RPMI7951 (cell line): ENCODE results near the gene C11orf24. TPM values are rescaled to one million over a fixed set of nuclear protein-coding genes. Genes with fewer than 3 reads are reported as not detected.
A peak's percentile ranks its signal among the peaks of the same experiment; 100 is the strongest.
"Not testable (repeated sequence)": the region's sequence is repeated elsewhere in the genome, so short reads cannot be mapped to it uniquely, and the experiment has no call there.

ENCODE experiments used
- DNase-seq: peaks from one replicate; pipeline ENCODE4 v3.0.0-alpha.2; 2012; ENCODE audit warnings: low read depth
- total RNA-seq: library from RNA; depleted of rRNA; stranded (reverse); fragments of >200 nt; shearing (Covaris generic); gene quantifications from 2 replicates; pipeline ENCODE4 v1.2.3, GENCODE V29; 2014

The C11orf24 gene
- total RNA-seq, 1 experiment from 2014 or later = 69.1 TPM

DNA sequence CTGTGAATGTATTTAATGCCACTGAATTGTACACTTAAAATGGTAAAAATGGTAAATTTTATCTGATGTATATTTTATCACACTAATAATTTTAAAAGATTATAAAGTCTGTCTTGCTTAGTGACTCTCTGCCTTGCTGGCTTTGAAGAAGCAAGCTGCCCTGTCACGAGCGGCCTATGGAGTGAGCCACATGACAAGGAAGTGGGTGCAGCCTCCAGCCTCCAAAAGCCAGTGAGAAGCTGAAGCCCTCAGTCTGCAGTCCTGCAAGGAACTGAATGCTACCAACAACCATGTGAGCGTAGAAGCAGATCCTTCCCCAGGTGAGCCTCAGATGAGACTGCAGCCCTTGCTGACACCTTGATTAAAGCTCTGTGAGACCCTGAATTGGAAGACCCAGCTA is 20.0 kb downstream of the C11orf24 start:
- no peak for DNase-seq

DNA sequence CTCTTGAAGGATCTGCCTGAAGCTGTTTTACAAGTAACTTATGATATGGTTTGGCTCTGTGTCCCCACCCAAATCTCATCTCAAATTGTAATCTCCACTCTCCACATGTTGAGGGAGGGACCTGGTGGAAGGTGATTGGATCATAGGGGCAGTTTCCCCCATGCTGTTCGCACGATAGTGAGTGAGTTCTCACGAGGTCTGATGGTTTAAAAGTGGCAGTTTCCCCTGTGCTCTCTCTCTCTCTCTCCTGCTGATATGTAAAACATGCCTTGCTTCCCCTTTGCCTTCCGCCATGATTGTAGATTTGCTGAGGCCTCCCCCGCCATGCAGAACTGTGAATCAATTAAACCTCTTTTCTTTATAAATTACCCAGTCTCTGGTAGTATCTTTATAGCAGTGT is 26.9 kb downstream of the C11orf24 start:
- DNase-seq = not testable (repeated sequence)

DNA sequence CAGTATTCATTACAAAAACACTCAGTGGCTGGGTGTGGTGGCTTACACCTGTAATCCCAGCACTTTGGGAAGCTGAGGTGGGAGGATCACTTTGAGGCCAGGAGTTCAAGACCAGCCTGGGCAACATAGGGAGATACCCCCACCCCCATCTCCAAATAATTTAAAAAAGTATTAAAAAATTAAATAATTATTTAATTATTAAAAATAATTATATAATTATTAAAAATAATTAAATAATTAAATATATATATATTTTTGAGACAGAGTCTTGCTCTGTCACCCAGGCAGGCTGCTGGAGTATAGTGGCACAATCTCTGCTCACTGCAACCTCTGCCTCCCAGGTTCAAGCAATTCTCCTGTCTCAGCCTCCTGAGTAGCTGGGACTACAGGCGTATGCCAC is 27.9 kb downstream of the C11orf24 start:
- not testable (repeated sequence) for DNase-seq

DNA sequence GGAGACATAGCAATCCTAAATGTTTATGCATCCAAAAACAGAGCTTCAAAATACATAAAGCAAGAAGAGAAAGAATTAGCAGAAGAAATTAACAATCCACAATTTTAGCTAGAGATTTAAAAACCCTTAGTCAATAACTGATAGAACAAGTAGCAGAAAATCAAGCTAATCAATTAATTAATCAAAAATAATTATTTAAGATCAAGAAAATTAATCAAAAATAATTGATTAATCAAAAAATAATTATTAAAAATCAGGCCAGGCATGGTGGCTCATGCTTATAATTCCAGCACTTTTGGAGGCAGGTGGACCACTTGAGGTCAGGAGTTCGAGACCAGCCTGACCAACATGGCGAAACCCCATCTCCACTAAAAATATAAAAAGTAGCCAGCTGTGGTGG is 29.2 kb downstream of the C11orf24 start:
- no peak for DNase-seq

DNA sequence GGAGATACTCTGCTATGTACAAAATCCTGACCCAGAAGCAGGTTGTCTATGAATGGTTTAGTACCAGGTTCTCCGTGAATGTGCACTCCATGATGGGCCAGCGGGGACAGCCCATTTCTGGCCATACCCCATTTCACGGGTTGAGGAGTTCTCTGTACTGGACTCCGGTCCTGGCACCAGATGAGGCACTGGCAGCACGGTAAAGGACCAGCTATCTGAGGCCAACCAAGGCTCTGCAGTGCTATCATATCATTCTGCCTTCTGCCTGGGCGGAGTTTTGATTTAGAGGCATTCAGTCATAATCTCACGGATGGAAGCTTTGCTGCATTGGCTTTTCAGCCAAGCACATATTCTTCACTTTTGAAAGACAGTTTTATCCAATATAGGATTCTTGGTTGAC is 40.2 kb downstream of the C11orf24 start:
- DNase-seq = no peak

DNA sequence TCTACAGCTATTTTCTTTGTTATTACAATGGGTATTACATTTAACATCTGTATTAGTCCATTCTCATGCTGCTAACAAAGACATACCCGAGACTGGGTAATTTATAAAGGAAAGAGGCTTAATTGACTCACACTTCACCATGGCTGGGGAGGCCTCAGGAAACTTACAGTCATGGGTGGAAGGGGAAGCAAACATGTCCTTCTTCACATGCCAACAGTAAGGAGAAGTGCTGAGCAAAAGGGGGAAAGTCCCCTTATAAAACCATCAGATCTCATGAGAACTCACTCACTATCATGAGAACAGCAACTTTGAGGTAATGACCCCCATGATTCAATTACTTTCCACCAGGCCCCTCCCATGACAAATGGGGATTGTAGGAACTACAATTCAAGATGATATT is 42.2 kb downstream of the C11orf24 start:
- no peak for DNase-seq

DNA sequence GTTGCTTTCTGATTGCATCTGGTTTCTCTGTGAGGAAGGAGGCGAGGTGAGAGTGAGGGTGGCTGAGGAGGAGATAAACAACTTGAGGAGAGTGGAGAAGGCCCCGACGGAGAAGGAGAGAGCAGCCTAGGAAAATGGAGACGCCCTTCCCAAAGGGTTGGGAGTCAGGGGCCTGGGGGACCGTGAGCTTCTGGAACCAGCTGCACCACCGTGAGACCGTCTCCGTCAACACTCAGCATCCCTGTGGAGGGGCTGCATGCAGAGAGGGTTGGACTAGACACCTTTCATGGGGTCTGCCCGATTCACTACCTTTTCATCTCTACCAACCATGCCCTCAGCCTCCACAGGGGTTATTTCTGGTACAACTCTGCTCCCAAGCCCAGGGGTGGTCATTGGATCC is 45.4 kb downstream of the C11orf24 start:
- DNase-seq = no peak

DNA sequence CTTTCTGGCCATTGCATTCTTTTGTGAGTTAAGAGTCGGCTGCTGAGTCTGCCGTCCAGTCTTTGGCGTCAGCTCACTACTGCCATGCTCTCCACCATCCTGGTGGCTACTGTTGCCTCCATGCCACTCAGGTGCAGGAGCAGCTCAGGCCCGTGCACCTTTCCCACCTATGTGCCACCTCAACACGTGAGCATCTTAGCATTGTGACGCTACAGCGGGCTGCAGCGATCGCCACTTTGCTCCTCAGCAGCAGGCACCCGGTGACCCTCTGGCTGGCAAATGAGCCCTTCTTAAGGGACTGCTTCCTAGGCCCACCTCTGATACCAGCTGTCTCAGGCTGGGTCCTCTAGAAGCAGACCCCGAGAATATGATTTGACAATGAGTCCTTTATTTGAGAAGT is 47.2 kb downstream of the C11orf24 start:
- DNase-seq = no peak

DNA sequence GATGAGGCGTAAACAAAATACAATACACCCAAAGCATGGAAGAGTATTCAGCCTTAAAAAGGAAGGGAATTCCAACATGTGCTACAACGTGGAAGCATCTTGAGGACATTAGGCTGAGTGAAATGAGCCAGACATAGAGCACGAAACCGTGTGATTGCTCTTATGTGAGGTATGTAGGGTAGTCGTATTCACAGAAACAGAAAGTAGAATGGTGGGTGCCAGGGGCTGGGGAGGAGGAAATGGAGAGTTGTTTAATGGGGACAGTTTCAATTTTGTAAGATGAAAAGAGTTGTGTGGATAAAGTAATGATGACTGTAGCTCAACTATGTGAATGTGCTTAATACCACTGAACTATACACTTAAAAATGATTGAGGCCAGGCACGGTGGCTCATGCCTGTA is 48.5 kb downstream of the C11orf24 start:
- no peak for DNase-seq

DNA sequence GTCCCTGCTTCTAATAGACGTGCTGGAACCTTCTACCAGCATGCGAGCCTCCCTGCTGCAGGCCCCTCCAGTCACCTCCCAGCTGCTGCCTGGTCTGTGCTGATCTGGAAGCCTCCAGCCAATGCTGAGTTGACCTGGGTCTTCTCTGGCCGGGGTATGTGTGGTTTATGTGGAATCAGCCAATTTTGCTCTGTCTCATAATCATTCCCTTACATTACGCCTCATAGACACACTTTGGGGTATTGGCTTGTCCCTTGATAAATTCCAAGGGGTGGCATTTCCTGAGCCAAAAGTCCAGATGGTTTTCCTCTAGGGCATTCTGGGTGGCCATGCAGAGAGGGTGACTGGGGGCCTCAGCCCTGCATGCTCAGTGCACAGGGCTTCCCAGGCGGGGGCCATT is 50.4 kb downstream of the C11orf24 start:
- no peak for DNase-seq

DNA sequence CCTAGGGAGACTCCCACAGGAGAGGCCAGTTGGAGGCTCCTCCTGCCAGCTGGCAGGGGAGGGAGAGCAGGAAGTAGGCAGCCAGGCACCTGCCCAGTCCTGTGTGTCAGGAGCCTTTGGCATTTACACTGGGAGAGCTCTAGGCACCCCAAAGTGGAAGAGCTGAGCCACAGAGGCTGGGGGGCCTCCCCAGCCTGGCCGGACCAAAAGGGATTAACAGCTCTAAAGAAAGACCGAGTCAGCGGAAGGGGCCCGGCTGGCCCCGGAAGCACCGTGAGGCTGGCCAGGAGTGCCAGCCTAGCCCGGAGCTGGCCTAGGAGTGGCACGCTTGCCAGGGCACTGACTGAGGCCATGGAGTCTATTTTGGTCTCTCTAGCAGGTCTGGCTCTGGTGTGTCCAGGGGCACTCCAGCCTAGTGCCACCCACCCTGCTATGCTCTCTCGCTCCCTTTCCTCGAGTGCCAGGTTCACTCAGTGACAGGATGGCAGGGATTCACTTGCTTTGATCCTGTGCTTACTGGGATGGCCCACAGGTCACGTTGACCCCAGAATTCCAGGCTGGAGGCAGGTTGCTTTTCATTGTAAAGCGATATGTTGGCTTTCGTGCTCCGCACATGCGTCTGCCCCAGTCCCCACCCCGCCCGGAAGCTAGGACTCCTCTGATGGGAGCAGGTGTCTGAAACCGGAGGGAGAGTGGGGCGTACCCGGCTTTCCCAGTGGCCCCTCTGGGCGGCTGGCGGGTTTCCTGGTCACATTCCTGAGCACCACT is 55.4 kb downstream of the C11orf24 start:
- no peak for DNase-seq

DNA sequence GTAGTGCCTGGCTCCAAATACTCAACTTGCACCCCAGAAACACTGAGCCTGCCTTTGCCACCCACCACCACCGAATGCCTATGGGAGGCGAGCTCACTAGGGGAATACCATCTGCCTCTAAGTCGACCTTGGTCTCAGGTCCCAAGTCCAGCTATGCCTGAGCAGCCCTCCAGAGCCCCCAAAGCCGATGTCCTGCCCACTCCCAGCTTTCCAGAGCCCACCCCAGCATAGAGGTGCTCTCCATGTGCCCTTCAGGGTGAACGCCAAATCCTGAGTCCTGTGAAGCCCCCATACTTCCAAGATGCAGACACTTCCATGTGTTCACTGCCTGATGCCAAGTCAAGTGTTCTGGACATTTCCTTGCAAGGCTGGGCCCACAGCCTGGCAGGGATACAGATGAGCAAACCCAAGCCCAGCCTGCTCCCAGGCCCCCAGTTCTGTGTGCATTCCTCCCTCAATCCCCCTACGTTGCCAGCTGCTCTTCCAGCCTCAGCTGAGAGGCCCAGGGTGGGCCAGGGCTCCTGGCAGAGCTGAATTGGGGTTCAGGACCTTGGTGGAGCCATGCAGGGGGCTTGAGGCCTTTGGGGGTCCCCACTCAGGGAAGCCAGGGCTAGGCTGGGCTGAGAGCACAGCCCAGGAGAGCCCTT is 56.1 kb downstream of the C11orf24 start:
- no peak for DNase-seq

DNA sequence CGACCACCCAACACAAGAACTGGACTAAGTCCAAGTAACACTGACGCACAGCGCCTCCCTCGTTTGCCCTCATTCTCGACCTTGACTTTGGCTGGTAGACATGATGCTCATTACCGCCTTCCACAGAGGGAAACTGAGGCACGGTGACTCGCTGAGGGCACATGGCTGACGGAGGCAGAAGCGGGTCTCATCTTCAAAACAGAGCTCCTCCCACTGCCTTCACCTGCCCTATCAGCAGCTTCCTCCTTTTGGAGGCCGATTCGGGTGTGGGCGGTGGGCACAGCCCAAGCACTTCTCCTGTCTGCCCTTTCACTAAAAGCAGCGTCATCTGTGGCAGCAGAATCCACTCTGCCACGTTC is 56.7 kb downstream of the C11orf24 start:
- no peak for DNase-seq

DNA sequence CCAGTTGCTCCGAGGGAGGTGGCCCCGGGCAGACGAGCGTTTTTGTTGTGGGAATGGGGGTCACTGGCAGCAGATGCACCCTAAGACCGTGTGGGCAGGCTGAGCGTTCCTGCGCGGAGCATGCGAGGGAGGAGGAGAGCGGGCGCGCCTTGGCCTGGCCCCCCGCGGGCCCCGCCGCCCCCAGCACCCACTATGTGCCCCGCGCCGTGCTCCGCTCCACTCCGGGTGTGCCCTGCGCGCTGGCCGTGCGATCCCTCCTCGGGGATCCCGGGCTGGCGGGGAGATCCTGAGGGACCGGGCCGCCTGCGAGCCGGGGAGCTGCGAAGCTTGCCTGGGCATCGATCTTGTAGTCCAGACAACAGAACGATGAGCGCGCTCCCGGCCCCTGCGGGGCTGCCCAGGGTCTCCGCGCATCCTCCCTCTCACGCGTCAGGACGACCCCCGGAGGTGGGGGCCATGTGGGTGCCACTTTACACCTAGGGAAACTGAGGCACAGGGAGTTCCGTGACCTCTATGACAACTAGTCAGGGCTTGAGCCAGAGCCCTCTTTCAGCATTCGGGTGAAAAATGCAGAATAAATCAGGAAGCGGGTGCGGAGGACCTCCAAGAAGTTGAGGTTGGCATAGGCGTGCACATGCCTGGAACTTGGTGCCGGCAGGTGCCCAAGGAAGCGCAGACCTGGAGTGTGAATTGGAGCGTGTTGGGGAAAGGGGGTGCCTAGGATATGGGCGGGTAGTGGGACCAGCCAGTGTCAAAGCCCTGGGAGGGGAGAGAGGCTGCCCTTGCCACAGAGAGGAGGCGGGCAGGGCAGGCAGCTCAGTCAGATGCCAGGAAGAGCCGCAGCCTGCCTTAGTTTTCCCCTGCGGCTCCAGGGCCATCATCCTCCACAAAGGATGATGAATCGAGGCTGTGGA is 57.3 kb downstream of the C11orf24 start:
- DNase-seq = no peak

DNA sequence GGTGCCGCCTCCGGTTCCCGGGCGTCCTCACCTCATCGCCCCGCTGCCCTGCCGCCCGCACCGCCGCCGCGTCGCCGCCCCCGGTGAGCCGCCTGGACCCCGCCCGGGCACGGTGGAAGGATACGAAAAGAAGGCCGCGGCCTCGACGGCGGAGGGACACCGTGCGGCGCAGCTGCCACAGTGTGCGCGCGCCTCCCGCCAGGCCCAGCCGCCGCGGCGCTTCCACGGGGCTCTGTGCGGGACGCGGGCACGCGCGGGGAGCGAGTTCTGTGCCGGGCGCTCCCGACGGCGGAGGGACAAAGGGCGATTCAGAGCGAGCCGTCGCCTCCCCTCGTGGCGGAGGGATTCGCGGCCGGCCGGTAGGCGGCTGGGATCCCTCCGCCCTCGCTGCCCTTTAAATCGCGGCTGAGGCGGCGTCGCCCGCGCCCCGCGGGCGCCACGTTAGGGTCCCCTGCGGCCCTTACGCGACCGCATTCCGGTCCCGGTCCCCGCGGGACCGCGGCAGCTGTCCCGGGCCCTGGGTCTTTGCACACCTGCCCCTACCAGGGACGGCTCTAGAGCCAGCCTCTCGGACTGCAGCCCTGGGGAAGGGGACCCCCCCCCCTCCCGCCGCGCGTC is 58.1 kb downstream of the C11orf24 start:
- DNase-seq = peak; percentile 96

DNA sequence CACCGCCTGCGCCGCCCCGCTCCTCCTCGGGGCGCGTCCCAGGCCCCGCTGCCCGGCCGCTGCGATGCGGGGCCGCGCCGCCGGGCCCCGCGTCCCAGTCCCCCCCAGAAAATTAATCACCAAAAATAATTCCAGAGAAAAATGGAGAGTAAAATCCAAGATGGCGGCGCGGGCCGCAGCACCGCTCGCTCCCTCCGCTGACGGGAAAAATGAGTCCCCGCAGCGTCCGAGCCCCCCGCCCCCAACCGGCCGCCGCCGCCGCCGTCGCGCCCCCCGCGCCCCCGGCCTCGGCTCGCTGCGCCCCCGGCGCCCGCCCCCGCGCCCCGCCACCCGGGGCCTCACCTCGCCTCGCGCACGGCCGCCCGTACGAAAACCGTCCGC is 58.6 kb downstream of the C11orf24 start, which contains the start of gene KMT5B:
TSS of gene KMT5B (minus strand) at position 162 of the 381 bp plus-strand sequence. CDS start 23,220 bp downstream, outside the sequence.
- DNase-seq = no peak

DNA sequence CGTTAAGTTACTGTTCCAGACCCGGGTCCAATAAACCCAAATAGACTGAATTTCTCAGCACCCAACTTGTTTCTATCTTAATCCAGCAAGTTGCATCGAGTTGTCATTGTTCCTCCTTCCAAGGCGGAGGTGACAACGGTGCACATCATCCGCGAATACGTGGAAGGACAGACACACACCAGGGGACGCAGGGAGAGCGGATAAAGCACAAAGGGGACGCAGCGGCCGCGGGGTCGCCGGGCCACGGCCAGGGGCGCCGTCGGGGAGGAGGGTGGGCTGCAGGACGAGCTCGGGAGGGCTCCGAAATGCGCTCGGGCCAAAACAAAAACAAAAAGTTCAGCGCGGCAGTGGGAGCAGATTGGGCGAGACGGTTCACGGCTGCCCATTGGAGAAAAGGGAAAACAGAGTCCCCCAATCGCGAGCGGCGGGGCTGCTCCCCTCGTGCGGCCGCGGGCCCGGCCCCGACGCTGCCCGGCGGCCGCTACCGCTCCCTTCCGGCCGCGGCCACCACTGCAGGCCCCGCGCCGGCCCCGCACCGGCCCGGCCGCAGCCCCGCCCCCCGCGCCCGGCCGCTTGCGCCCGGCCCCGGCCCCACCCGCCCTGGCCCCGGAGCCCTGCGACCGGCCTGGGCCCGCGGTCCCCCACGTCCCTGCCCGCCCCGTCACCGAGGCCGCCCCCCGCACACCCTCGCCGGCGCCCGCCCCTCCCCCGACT is 59.2 kb downstream of the C11orf24 start:
- DNase-seq = peak; percentile 81

DNA sequence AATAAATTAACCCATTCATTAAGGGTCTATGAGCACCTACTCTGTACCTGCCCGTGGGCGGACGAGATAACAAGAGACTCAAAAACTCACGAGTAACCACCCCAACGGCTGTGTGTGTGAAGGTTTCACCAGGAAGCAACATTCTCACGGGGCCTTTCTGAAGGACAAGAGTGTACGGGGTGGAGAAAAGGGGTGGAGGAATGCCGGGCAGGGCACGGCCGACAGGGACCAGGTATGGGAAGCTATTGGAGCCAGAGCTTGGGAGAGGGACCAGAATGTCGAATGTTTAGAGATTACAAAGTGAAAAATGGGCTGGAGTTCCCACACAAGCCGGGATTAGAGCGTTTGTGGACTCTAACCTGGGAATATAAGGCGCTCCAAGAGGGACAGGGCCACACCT is 60.2 kb downstream of the C11orf24 start:
- DNase-seq = no peak
